K562 (cell line): ENCODE measurements around the gene ELK1. TPM values are rescaled to one million over a fixed set of nuclear protein-coding genes. Genes with fewer than 3 reads are reported as not detected.

Experiments
- ARID3B ChIP-seq: fragments of 250-450 bp; sonication (Bioruptor Pico); IDR thresholded peaks from 2 replicates; pipeline ENCODE4 v1.4.0; 2020; ENCODE audit warnings: borderline replicate concordance
- CBX5 ChIP-seq: IDR thresholded peaks from 2 replicates; pipeline ENCODE4 v1.6.1; 2014; ENCODE audit warnings: low read depth, borderline replicate concordance
- CCNT2 ChIP-seq: IDR thresholded peaks from 2 replicates; pipeline ENCODE4 v1.6.1; 2011; ENCODE audit warnings: borderline replicate concordance, low read depth, mild to moderate bottlenecking, moderate library complexity, mixed read lengths, low read length; ENCODE audit not compliant: insufficient read length; ENCODE audit errors: extremely low read depth
- CREM ChIP-seq: IDR thresholded peaks from 2 replicates; pipeline ENCODE4 v1.6.1; 2014; ENCODE audit warnings: antibody characterized with exemption, low read depth
- ELF1 ChIP-seq: fragments of 200-800 bp; sonication (Bioruptor generic); IDR thresholded peaks from 2 replicates; pipeline ENCODE4 v1.6.1; 2016; ENCODE audit warnings: missing genetic modification characterization, missing compliant biosample characterization
- EP300 ChIP-seq: IDR thresholded peaks from 2 replicates; pipeline ENCODE4 v1.6.1; 2012; ENCODE audit warnings: low read length, improper control_type of control experiment
- HNRNPH1 ChIP-seq: fragments of 200-400 bp; formaldehyde crosslinking; optimal IDR thresholded peaks from 2 replicates; pipeline ENCODE3; 2017; ENCODE audit warnings: low read depth, mild to moderate bottlenecking, low read length, moderate library complexity
- IFI16 ChIP-seq: fragments of 250-450 bp; sonication (Bioruptor Pico); IDR thresholded peaks from 2 replicates; pipeline ENCODE4 v2.1.2; 2022; ENCODE audit warnings: mild to moderate bottlenecking, inconsistent platforms
- JUN ChIP-seq, 2 experiments: sonication (generic) in 1 of 2; formaldehyde crosslinking in 1 of 2; IDR thresholded peaks; 2 replicates each; pipeline versions ENCODE4 v1.6.1 to v1.8.0; 2012 to 2022; ENCODE audit warnings: borderline replicate concordance in 2 of 2, mild to moderate bottlenecking in 2 of 2, improper control_type of control experiment in 1 of 2, low read depth in 1 of 2, low read length in 1 of 2, missing genetic modification reagents in 1 of 2
- MCM7 ChIP-seq, 2 experiments: fragments of 450-650 bp; IDR thresholded peaks; 2 replicates each; pipeline ENCODE4 v1.6.1; 2016 to 2018
- NFRKB ChIP-seq: fragments of 450-650 bp; IDR thresholded peaks from 2 replicates; pipeline ENCODE4 v1.6.1; 2016; ENCODE audit warnings: low read depth
- PHF8 ChIP-seq: fragments of 200-600 bp; sonication (generic); IDR thresholded peaks from 2 replicates; pipeline ENCODE4 v1.6.1; 2012; ENCODE audit warnings: mixed run types, mild to moderate bottlenecking, inconsistent platforms, low read length, moderate library complexity, borderline replicate concordance
- POLR2B ChIP-seq: fragments of 450-650 bp; IDR thresholded peaks from 2 replicates; pipeline ENCODE4 v1.6.1; 2018; ENCODE audit warnings: low read depth; ENCODE audit not compliant: partially characterized antibody
- SETDB1 ChIP-seq: IDR thresholded peaks from one replicate; pipeline ENCODE4 v1.6.1; 2012; ENCODE audit warnings: low read length, control low read depth, inconsistent platforms
- VEZF1 ChIP-seq: fragments of 200-800 bp; sonication (Bioruptor generic); IDR thresholded peaks from 2 replicates; pipeline ENCODE4 v1.6.1; 2017; ENCODE audit warnings: missing genetic modification characterization, missing compliant biosample characterization
- WHSC1 ChIP-seq: IDR thresholded peaks from one replicate; pipeline ENCODE4 v1.6.1; 2012; ENCODE audit warnings: low read length, control low read depth, inconsistent platforms
- ZBTB26 ChIP-seq: fragments of 450-650 bp; formaldehyde crosslinking; IDR thresholded peaks from 2 replicates; pipeline ENCODE4 v1.4.0; 2022; ENCODE audit warnings: missing genetic modification characterization
- ZNF134 ChIP-seq: fragments of 250-450 bp; sonication (Bioruptor Pico); conservative IDR thresholded peaks from 2 replicates; pipeline ENCODE4 v1.4.0; 2020
- ZNF217 ChIP-seq: sonication (generic); formaldehyde crosslinking; IDR thresholded peaks from 2 replicates; pipeline ENCODE4 v1.8.0; 2022; ENCODE audit warnings: mild to moderate bottlenecking, missing genetic modification reagents
- ZNF354B ChIP-seq: fragments of 250-450 bp; sonication (Bioruptor Pico); IDR thresholded peaks from 2 replicates; pipeline ENCODE4 v1.4.0; 2020
- ZNF395 ChIP-seq: fragments of 200-800 bp; sonication (Bioruptor generic); IDR thresholded peaks from 2 replicates; pipeline ENCODE4 v1.6.1; 2017; ENCODE audit warnings: missing genetic modification characterization, missing compliant biosample characterization
- ZNF444 ChIP-seq: fragments of 250-450 bp; sonication (Bioruptor Pico); IDR thresholded peaks from 2 replicates; pipeline ENCODE4 v1.4.0; 2020; ENCODE audit warnings: mild to moderate bottlenecking, moderate library complexity
- ZNF766 ChIP-seq: fragments of 200-800 bp; sonication (Bioruptor generic); conservative IDR thresholded peaks from 2 replicates; pipeline ENCODE4 v1.6.1; 2016; ENCODE audit warnings: missing genetic modification characterization, missing compliant biosample characterization
- polyA plus RNA-seq, 8 experiments: library from polyadenylated mRNA; depleted of rRNA in 4 of 8; stranded (reverse) in 5 of 8; unstranded in 3 of 8; fragments of >200 nt; fragmentation: Nextera tagmentation in 2 of 8; fragmentation: Illumina TruSeq in 1 of 8; extraction: Ambion mirVana in 2 of 8; extraction: Trizol in 1 of 8; gene quantifications; 2 replicates each; pipeline versions ENCODE4 v1.2.1 to v1.2.3, GENCODE V29; 2011 to 2014; ENCODE audit warnings: inconsistent platforms in 1 of 8, missing spikeins in 1 of 8
- total RNA-seq, 7 experiments: library from RNA; depleted of rRNA in 6 of 7; stranded (reverse); fragments of >200 nt in 6 of 7; fragmentation: Illumina TruSeq in 2 of 7; extraction: Trizol in 2 of 7; gene quantifications; 2 replicates each; pipeline versions ENCODE4 v1.2.1 to v1.2.3, GENCODE V29; 2011 to 2021; ENCODE audit warnings: low replicate concordance in 1 of 7

The ELK1 gene
- total and polyA plus RNA-seq, 9 of the 15 experiments (the other 6 are each of a cell fraction or from before 2014, with no cell fraction given) = 4.4 to 74.9 (median 26.5) TPM

- TF ChIP-seq ZNF766 (CRISPR knock-in tag) (no peak), NFRKB (peak; percentile 94), IFI16 (CRISPR knock-in tag) (no peak), ARID3B (CRISPR knock-in tag) (no peak), ZBTB26 (CRISPR knock-in tag) (no peak), ZNF217 (CRISPR knock-in tag) (no peak), POLR2B (peak; percentile 76), CBX5 (no peak), ELF1 (tag) (peak; percentile 98), HNRNPH1 (no peak), JUN (IDR thresholded peaks at IDR 0.05; ENCODE audit: borderline replicate concordance, low read depth, low read length) (0 out of 2 replicates have a peak, but pooled peaks have one; percentile 4), JUN (CRISPR knock-in tag; IDR thresholded peaks at IDR 0.05; ENCODE audit: borderline replicate concordance) (no peak), MCM7 (IDR thresholded peaks at IDR 0.05) (no peak), WHSC1 (no peak), CCNT2 (peak; percentile 18), ZNF134 (CRISPR knock-in tag) (no peak), ZNF444 (CRISPR knock-in tag) (no peak), VEZF1 (peak; percentile 74), CREM (peak; percentile 98), EP300 (no peak), ZNF354B (CRISPR knock-in tag) (no peak), PHF8 (peak; percentile 91), SETDB1 (no peak), ZNF395 (CRISPR knock-in tag) (no peak)
These were observed 8.5 kb upstream of the ELK1 start, which contains the start of gene UXT (continued) for GRCh38 chrX:47658684-47659420.
